Naive thymus-derived CD8-positive, alpha-beta T cell (primary cell): Measurements from ENCODE around the gene FAM72D. TPM values are rescaled to one million over a fixed set of nuclear protein-coding genes. Genes with fewer than 3 reads are reported as not detected.
"Not testable (repeated sequence)": the region's sequence is repeated elsewhere in the genome, so short reads cannot be mapped to it uniquely, and the experiment has no call there.

Source experiments
- ATAC-seq, 2 donors: fragments of 150-1000 bp; cut with Tn5 transposase in 1 of 2; sonication (Bioruptor Pico), chemical (Tn5 transposase) in 1 of 2; 1 replicate in 1 of 2; 2 replicates in 1 of 2; pipeline ENCODE4 v1.10.0; 2021; ENCODE audit warnings: mild to moderate bottlenecking in 2 of 2, moderate library complexity in 2 of 2
- POLR2A ChIA-PET: fragments of 350-600 bp; sonication (Branson Sonifier 250); formaldehyde crosslinking; loops from one replicate; lab custom pipeline; 2021; ENCODE audit warnings: antibody characterized with exemption; lab: Charles Lee
- DNase-seq, 10 donors: peaks; one replicate each; pipeline versions ENCODE4 v3.0.0 to v3.0.0-alpha.2; 2020 to 2022
- H3K27ac Mint-ChIP-seq, 10 donors: one replicate each; pipeline ENCODE4 v1.8.0; 2020 to 2022; ENCODE audit warnings: mild to moderate bottlenecking in 10 of 10, mixed read lengths in 10 of 10, moderate library complexity in 4 of 10, inconsistent platforms in 1 of 10
- H3K27me3 Mint-ChIP-seq, 5 donors: one replicate each; pipeline ENCODE4 v1.8.0; 2021 to 2022; ENCODE audit warnings: mixed read lengths in 5 of 5
- H3K36me3 Mint-ChIP-seq, 3 donors: one replicate each; pipeline ENCODE4 v1.8.0; 2020 to 2022; ENCODE audit warnings: mixed read lengths in 3 of 3, mild to moderate bottlenecking in 2 of 3, inconsistent platforms in 1 of 3
- H3K4me1 Mint-ChIP-seq, 4 donors: one replicate each; pipeline ENCODE4 v1.8.0; 2021 to 2022; ENCODE audit warnings: mixed read lengths in 4 of 4
- H3K4me3 Mint-ChIP-seq, 10 donors: one replicate each; pipeline ENCODE4 v1.8.0; 2020 to 2022; ENCODE audit warnings: mild to moderate bottlenecking in 10 of 10, mixed read lengths in 10 of 10, moderate library complexity in 6 of 10, inconsistent platforms in 1 of 10
- H3K9me3 Mint-ChIP-seq, 9 donors: one replicate each; pipeline ENCODE4 v1.8.0; 2020 to 2022; ENCODE audit warnings: mixed read lengths in 9 of 9, mild to moderate bottlenecking in 3 of 9, inconsistent platforms in 1 of 9, moderate library complexity in 1 of 9
- polyA plus RNA-seq, 3 donors: library from polyadenylated mRNA; unstranded; fragments of 300-500 nt; fragmentation: Illumina TruSeq; gene quantifications; one replicate each; pipeline ENCODE4 v1.2.3, GENCODE V29; 2021
- total RNA-seq, 8 experiments: library from RNA in 2 of 8; stranded (reverse) in 2 of 8; gene quantifications; one replicate each; pipeline ENCODE4 v1.2.3 and lab custom pipeline; 2021 to 2026

Gene FAM72D
- total RNA-seq: under 1 TPM in 1 of 2 experiments, not detected in 1; 0.31 TPM
- polyA plus RNA-seq: not detected
- total RNA-seq (lab: John Stamatoyannopoulos, UW): 0 to 0.25 (median 0) reads per million in 6 experiments

- DNase-seq: not testable (repeated sequence)
These were observed at the start of gene FAM72D, which contains the start of gene SRGAP2B for GRCh38 chr1:145095284-145096057. Gene FAM72D, plus strand, starts transcription at chr1:145095974. Its CDS starts 874 bp downstream, at chr1:145096848. Gene SRGAP2B, minus strand, starts transcription at chr1:145095328. Its CDS starts 2,427 bp downstream, at chr1:145092901.

GRCh38 chr1:145047553-145047952 is 48.2 kb upstream of the FAM72D start:
- H3K27me3 Mint-ChIP-seq, H3K36me3 Mint-ChIP-seq, H3K4me3 Mint-ChIP-seq, ATAC-seq, H3K9me3 Mint-ChIP-seq, DNase-seq, H3K27ac Mint-ChIP-seq, POLR2A ChIA-PET, H3K4me1 Mint-ChIP-seq: not testable (repeated sequence)

More at GRCh38 chr1:145095284-145096057, at the start of gene FAM72D, which contains the start of gene SRGAP2B:
- H3K27ac Mint-ChIP-seq, H3K4me1 Mint-ChIP-seq, H3K36me3 Mint-ChIP-seq, H3K27me3 Mint-ChIP-seq, POLR2A ChIA-PET, H3K9me3 Mint-ChIP-seq: not testable (repeated sequence)
- H3K4me3 Mint-ChIP-seq: peak within 1 kb of the TSS in 8 of 10 donors; percentile 25 to 92 (median 64)
- ATAC-seq: peak; percentile 83 to 85

GRCh38 chr1:145048181-145048856 is 47.5 kb upstream of the FAM72D start:
- ATAC-seq, H3K36me3 Mint-ChIP-seq, POLR2A ChIA-PET, H3K27ac Mint-ChIP-seq, DNase-seq, H3K4me1 Mint-ChIP-seq, H3K27me3 Mint-ChIP-seq, H3K9me3 Mint-ChIP-seq, H3K4me3 Mint-ChIP-seq: not testable (repeated sequence)

- POLR2A ChIA-PET, H3K9me3 Mint-ChIP-seq, DNase-seq, H3K36me3 Mint-ChIP-seq, H3K4me3 Mint-ChIP-seq, H3K27ac Mint-ChIP-seq, H3K4me1 Mint-ChIP-seq, H3K27me3 Mint-ChIP-seq, ATAC-seq: not testable (repeated sequence)
These were observed 43.6 kb upstream of the FAM72D start for GRCh38 chr1:145052019-145052776.

GRCh38 chr1:145053428-145053827 is 42.3 kb upstream of the FAM72D start:
- H3K36me3 Mint-ChIP-seq, H3K9me3 Mint-ChIP-seq, H3K27me3 Mint-ChIP-seq, DNase-seq, H3K4me3 Mint-ChIP-seq, ATAC-seq, POLR2A ChIA-PET, H3K4me1 Mint-ChIP-seq, H3K27ac Mint-ChIP-seq: not testable (repeated sequence)

- ATAC-seq: peak in 1 of 2 donors; percentile 42
- H3K4me3 Mint-ChIP-seq, H3K4me1 Mint-ChIP-seq, H3K27me3 Mint-ChIP-seq, POLR2A ChIA-PET, DNase-seq, H3K9me3 Mint-ChIP-seq, H3K36me3 Mint-ChIP-seq, H3K27ac Mint-ChIP-seq: not testable (repeated sequence)
These were observed 40.5 kb upstream of the FAM72D start for GRCh38 chr1:145055217-145055760.

GRCh38 chr1:145058184-145058583 is 37.6 kb upstream of the FAM72D start:
- POLR2A ChIA-PET, H3K4me1 Mint-ChIP-seq, H3K27ac Mint-ChIP-seq, H3K9me3 Mint-ChIP-seq, H3K4me3 Mint-ChIP-seq, DNase-seq, ATAC-seq, H3K36me3 Mint-ChIP-seq, H3K27me3 Mint-ChIP-seq: not testable (repeated sequence)

GRCh38 chr1:145063285-145063684 is 32.5 kb upstream of the FAM72D start:
- POLR2A ChIA-PET, H3K4me3 Mint-ChIP-seq, ATAC-seq, H3K36me3 Mint-ChIP-seq, H3K9me3 Mint-ChIP-seq, H3K4me1 Mint-ChIP-seq, H3K27ac Mint-ChIP-seq, H3K27me3 Mint-ChIP-seq, DNase-seq: not testable (repeated sequence)

GRCh38 chr1:145063941-145064648 is 31.7 kb upstream of the FAM72D start:
- POLR2A ChIA-PET, H3K27me3 Mint-ChIP-seq, H3K36me3 Mint-ChIP-seq, H3K4me1 Mint-ChIP-seq, DNase-seq, H3K27ac Mint-ChIP-seq, H3K4me3 Mint-ChIP-seq, ATAC-seq, H3K9me3 Mint-ChIP-seq: not testable (repeated sequence)

- H3K27ac Mint-ChIP-seq, H3K9me3 Mint-ChIP-seq, H3K36me3 Mint-ChIP-seq, POLR2A ChIA-PET, H3K4me3 Mint-ChIP-seq, H3K4me1 Mint-ChIP-seq, DNase-seq, H3K27me3 Mint-ChIP-seq: not testable (repeated sequence)
- ATAC-seq: peak; percentile 41 to 61
These were observed 30.5 kb upstream of the FAM72D start for GRCh38 chr1:145065194-145065826.

GRCh38 chr1:145066486-145066885 is 29.3 kb upstream of the FAM72D start:
- H3K27me3 Mint-ChIP-seq, POLR2A ChIA-PET, H3K27ac Mint-ChIP-seq, ATAC-seq, DNase-seq, H3K4me1 Mint-ChIP-seq, H3K36me3 Mint-ChIP-seq, H3K9me3 Mint-ChIP-seq, H3K4me3 Mint-ChIP-seq: not testable (repeated sequence)

- H3K36me3 Mint-ChIP-seq, POLR2A ChIA-PET, H3K27me3 Mint-ChIP-seq, DNase-seq, H3K27ac Mint-ChIP-seq, H3K9me3 Mint-ChIP-seq, H3K4me1 Mint-ChIP-seq, H3K4me3 Mint-ChIP-seq, ATAC-seq: not testable (repeated sequence)
These were observed 24.2 kb upstream of the FAM72D start for GRCh38 chr1:145071569-145071968.
